ENCODE results near the gene KRTAP10-7. TPM values are rescaled to one million over a fixed set of nuclear protein-coding genes. Genes with fewer than 3 reads are reported as not detected.
"Not testable (repeated sequence)": the region's sequence is repeated elsewhere in the genome, so short reads cannot be mapped to it uniquely, and the experiment has no call there.

KRTAP10-7 gene
- total RNA-seq, 1 experiment from 2014 or later, result not detected

- no peak for DNase-seq (ENCODE audit: low spot score)
These were observed 28.3 kb upstream of the KRTAP10-7 start for GRCh38 chr21:44571844-44572782.

- DNase-seq (ENCODE audit: low spot score), result no peak
These were observed 27.3 kb upstream of the KRTAP10-7 start for GRCh38 chr21:44572959-44573583.

- DNase-seq (ENCODE audit: low spot score), result not testable (repeated sequence)
These were observed 26.6 kb upstream of the KRTAP10-7 start, which contains the start of gene KRTAP10-4 for GRCh38 chr21:44573630-44574456. Gene KRTAP10-4 (plus strand): TSS chr21:44573729. CDS start chr21:44573759, 30 bp downstream.

GRCh38 chr21:44574457-44575306 lies 25.7 kb upstream of the KRTAP10-7 start:
- peak; percentile 2 for DNase-seq (ENCODE audit: low spot score)

- no peak for DNase-seq (ENCODE audit: low spot score)
These were observed 24.9 kb upstream of the KRTAP10-7 start for GRCh38 chr21:44575307-44576024.

GRCh38 chr21:44576025-44576420 lies 24.4 kb upstream of the KRTAP10-7 start:
- DNase-seq (ENCODE audit: low spot score), result no peak

- DNase-seq (ENCODE audit: low spot score), result no peak
These were observed 21.9 kb upstream of the KRTAP10-7 start for GRCh38 chr21:44578371-44579055.

GRCh38 chr21:44579056-44579832 lies 21.2 kb upstream of the KRTAP10-7 start:
- no peak for DNase-seq (ENCODE audit: low spot score)

- no peak for DNase-seq (ENCODE audit: low spot score)
These were observed 20.6 kb upstream of the KRTAP10-7 start for GRCh38 chr21:44579833-44580144.

GRCh38 chr21:44580231-44580821 lies 20.1 kb upstream of the KRTAP10-7 start, which contains the start of gene KRTAP10-5:
Gene KRTAP10-5 (minus strand): TSS chr21:44580604. CDS start chr21:44580578, 26 bp downstream.
- DNase-seq (ENCODE audit: low spot score), result not testable (repeated sequence)

- no peak for DNase-seq (ENCODE audit: low spot score)
These were observed 19.2 kb upstream of the KRTAP10-7 start for GRCh38 chr21:44581158-44581557.

- DNase-seq (ENCODE audit: low spot score), result no peak
These were observed 18.3 kb upstream of the KRTAP10-7 start for GRCh38 chr21:44582055-44582454.

GRCh38 chr21:44583089-44583799 lies 17.2 kb upstream of the KRTAP10-7 start:
- DNase-seq (ENCODE audit: low spot score), result no peak

- no peak for DNase-seq (ENCODE audit: low spot score)
These were observed 16.6 kb upstream of the KRTAP10-7 start for GRCh38 chr21:44583800-44584147.

- DNase-seq (ENCODE audit: low spot score), result no peak
These were observed 14.5 kb upstream of the KRTAP10-7 start for GRCh38 chr21:44585892-44586291.

GRCh38 chr21:44589094-44589493 lies 11.3 kb upstream of the KRTAP10-7 start:
- DNase-seq (ENCODE audit: low spot score), result no peak

GRCh38 chr21:44589586-44590305 lies 10.7 kb upstream of the KRTAP10-7 start:
- DNase-seq (ENCODE audit: low spot score), result no peak
